Ovary (tissue), 9 donors: Measurements from ENCODE around the gene ABL1. TPM values are rescaled to one million over a fixed set of nuclear protein-coding genes. Genes with fewer than 3 reads are reported as not detected.

Experiments used
- DNase-seq, 5 donors: peaks; one replicate each; pipeline ENCODE4 v3.0.0-alpha.2; 2019 to 2020
- H3K27ac ChIP-seq, 2 donors: fragments of 200-600 bp; one replicate each; pipeline versions ENCODE4 v1.5.1 to v1.8.0; 2019 to 2022
- H3K27me3 ChIP-seq: fragments of 200-600 bp; one replicate; pipeline ENCODE4 v1.8.0; 2022
- H3K36me3 ChIP-seq: fragments of 200-600 bp; sonication (generic); one replicate; pipeline ENCODE4 v1.5.1; 2019
- H3K4me1 ChIP-seq: one replicate; pipeline ENCODE4 v1.8.1; 2013; ENCODE audit warnings: mild to moderate bottlenecking, moderate library complexity; ENCODE audit not compliant: insufficient read depth
- H3K4me3 ChIP-seq: fragments of 200-600 bp; sonication (generic); one replicate; pipeline ENCODE4 v1.5.1; 2017
- H3K9me3 ChIP-seq, 2 donors: fragments of 200-600 bp in 1 of 2; sonication (generic) in 1 of 2; one replicate each; pipeline versions ENCODE4 v1.5.1 to v1.8.1; 2013 to 2019; ENCODE audit warnings: mild to moderate bottlenecking in 1 of 2, moderate library complexity in 1 of 2
- EP300 ChIP-seq: sonication (generic); formaldehyde crosslinking; IDR thresholded peaks from one replicate; pipeline ENCODE4 v1.6.1; 2017; ENCODE audit warnings: antibody characterized with exemption
- POLR2A ChIP-seq: fragments of 450-650 bp; IDR thresholded peaks from one replicate; pipeline ENCODE4 v1.6.1; 2017; ENCODE audit warnings: antibody characterized with exemption, mild to moderate bottlenecking, moderate library complexity
- WGBS, 3 donors: extraction: QIAGEN DNeasy Blood & Tissue Kit in 1 of 3; methylation state at CpG; one replicate each; pipeline versions ENCODE4 v1.1.5 to v1.1.7; 2013 to 2017; 5-methylcytosine and 5-hydroxymethylcytosine counted together
- intact Hi-C, 4 donors: fragments of 100-400 bp; cut with DNase I; formaldehyde crosslinking; loops; one replicate each; pipeline versions ENCODE4 v1.11.0 to v1.15.1; 2022 to 2023
- polyA plus RNA-seq, 2 donors: library from polyadenylated mRNA; stranded (reverse); fragments of 200-250 nt in 1 of 2; fragments of 350-450 nt in 1 of 2; fragmentation: Illumina TruSeq in 1 of 2; extraction: RNeasy Lipid Tissue Mini Kit (QIAGEN cat#74804) in 1 of 2; gene quantifications; one replicate each; pipeline ENCODE4 v1.2.3, GENCODE V29; 2013 to 2014
- total RNA-seq, 7 donors: library from RNA; depleted of rRNA in 2 of 7; stranded (reverse); fragments of >200 nt in 2 of 7; fragmentation: NEBNext Ultra II Directional in 3 of 7; extraction: Animal tissue kit (Norgen Biotek cat#: 25700) in 3 of 7; gene quantifications; one replicate each; pipeline versions ENCODE4 v1.1.0 to v1.2.4, GENCODE V29; 2016 to 2023
- TF ChIP-seq, protein P1 (sequence below), 3 donors: fragments of 450-650 bp in 2 of 3; fragments of 200-600 bp in 1 of 3; IDR thresholded peaks; one replicate each; pipeline versions ENCODE4 v1.5.1 to v1.8.0; 2016 to 2022; ENCODE audit warnings: antibody characterized with exemption in 3 of 3, mild to moderate bottlenecking in 1 of 3
- donor health status: DM: no; HTN: no; CAD: no; lungs with moderate emphysema.
- donor health status: DM: no; HTN: no; CAD: no.
- donor health status: Bipolar disorder and iron deficiency.
- donor health status: DM: yes; HTN: yes; CAD: no.
- donor health status: DM: no; HTN: no; CAD: no.
- donor health status: DM: yes; HTN: yes; CAD: no.

Gene ABL1
- total and polyA plus RNA-seq, 9 donors, result 39.4 to 112 (median 75.1) TPM

GRCh38 chr9:130897848-130898551, 62.9 kb downstream of the ABL1 start:
- 55 to 70% (median 60%) methylated on average over 25 to 29 of the region's 29 CpGs for WGBS, 3 donors
- no peaks in the 10 kb centered on the region for H3K36me3 ChIP-seq
- no peak overlapping the region for H3K4me3 ChIP-seq
- no peak overlapping the region for H3K27ac ChIP-seq
- DNase-seq, result no peak
- peaks cover 3% of the 10 kb centered on the region for H3K4me1 ChIP-seq
- TF ChIP-seq, protein P1, sequence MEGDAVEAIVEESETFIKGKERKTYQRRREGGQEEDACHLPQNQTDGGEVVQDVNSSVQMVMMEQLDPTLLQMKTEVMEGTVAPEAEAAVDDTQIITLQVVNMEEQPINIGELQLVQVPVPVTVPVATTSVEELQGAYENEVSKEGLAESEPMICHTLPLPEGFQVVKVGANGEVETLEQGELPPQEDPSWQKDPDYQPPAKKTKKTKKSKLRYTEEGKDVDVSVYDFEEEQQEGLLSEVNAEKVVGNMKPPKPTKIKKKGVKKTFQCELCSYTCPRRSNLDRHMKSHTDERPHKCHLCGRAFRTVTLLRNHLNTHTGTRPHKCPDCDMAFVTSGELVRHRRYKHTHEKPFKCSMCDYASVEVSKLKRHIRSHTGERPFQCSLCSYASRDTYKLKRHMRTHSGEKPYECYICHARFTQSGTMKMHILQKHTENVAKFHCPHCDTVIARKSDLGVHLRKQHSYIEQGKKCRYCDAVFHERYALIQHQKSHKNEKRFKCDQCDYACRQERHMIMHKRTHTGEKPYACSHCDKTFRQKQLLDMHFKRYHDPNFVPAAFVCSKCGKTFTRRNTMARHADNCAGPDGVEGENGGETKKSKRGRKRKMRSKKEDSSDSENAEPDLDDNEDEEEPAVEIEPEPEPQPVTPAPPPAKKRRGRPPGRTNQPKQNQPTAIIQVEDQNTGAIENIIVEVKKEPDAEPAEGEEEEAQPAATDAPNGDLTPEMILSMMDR (IDR thresholded peaks at IDR 0.05), result no peak
- TF ChIP-seq POLR2A (no peak), EP300 (no peak)
- intact Hi-C loops, result no loop called here
- no peaks in the 10 kb centered on the region for H3K9me3 ChIP-seq
- H3K27me3 ChIP-seq, result no peaks in the 10 kb centered on the region

DNA sequence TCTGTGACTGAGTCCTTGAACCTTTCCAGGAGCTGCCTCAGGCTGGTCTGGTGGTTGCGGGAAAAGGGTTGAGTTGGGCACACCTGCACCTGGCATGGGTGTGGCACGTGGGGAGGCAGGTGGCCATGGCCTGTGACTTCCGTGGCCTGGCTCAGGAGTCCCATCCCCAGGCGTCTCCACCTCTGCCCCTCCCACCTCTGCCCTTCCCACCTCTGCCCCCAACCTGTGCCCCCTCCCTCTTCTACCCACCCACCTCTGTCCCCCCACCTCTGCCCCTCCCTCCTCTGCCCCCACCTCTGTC, 63.4 kb downstream of the ABL1 start:
- H3K27ac ChIP-seq, result no peak overlapping the region
- WGBS, 3 donors, result 33 to 47% (median 35%) methylated on average over 4 of the region's 4 CpGs
- intact Hi-C loops, result no loop called here

DNA sequence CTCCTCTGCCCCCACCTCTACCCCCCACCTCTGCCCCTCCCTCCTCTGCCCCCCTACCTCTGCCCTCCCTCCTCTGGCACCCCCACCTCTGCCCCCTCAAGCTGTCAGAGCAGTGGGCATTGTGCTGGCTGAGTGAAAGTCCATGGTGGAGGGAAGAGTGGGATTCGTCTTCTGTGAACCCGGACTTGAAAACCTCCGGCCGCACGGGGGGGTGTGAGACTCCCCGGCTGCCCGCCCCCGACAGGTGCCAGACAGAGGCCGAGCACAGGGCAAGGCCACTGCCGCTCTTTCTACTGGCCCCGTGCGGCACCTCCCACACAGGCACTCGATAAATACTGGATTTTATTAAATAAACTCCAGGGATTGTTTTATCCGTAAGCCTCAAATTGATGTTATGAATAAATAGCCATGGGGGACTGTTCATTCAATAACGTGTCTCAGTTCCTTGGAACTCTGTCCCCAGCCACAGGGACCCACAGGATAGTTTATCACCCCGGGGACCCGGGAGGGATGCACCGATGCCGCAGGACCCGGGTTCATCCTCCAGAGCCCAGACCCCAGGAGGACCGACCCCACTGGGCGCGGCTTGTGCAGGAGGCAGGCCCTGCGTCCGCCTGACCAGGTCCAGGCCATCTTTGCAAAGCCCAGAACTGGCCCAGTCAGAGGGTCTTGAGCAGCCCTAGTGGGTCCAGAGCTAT, 64.1 kb downstream of the ABL1 start:
- DNase-seq, result no peak
- TF ChIP-seq POLR2A, result no peak
- TF ChIP-seq, protein P1 (IDR thresholded peaks at IDR 0.05), result no peak
- TF ChIP-seq EP300, result no peak
- peaks cover 3% of the 10 kb centered on the region for H3K4me1 ChIP-seq
- H3K27ac ChIP-seq, result no peak overlapping the region
- no peaks in the 10 kb centered on the region for H3K9me3 ChIP-seq
- no peaks in the 10 kb centered on the region for H3K36me3 ChIP-seq
- 17 to 27% (median 17%) methylated on average over 25 of the region's 25 CpGs for WGBS, 3 donors
- H3K4me3 ChIP-seq, result no peak overlapping the region
- intact Hi-C loops, result no loop called here
- H3K27me3 ChIP-seq, result no peaks in the 10 kb centered on the region

More for the DNA sequence above, 63.4 kb downstream of the ABL1 start:
- TF ChIP-seq POLR2A (no peak), EP300 (no peak)
- TF ChIP-seq, protein P1 (IDR thresholded peaks at IDR 0.05), result no peak
- H3K27me3 ChIP-seq, result no peaks in the 10 kb centered on the region
- no peak overlapping the region for H3K4me3 ChIP-seq
- no peaks in the 10 kb centered on the region for H3K9me3 ChIP-seq
- H3K4me1 ChIP-seq, result peaks cover 3% of the 10 kb centered on the region
- no peaks in the 10 kb centered on the region for H3K36me3 ChIP-seq
- DNase-seq, result no peak

- Histone ChIP-seq H3K27me3 (no peaks in the 10 kb centered on the region), H3K36me3 (no peaks in the 10 kb centered on the region), H3K4me1 (peaks cover 3% of the 10 kb centered on the region), H3K4me3 (no peak overlapping the region), H3K27ac (no peak overlapping the region), H3K9me3 (no peaks in the 10 kb centered on the region)
- intact Hi-C loops, result no loop called here
- DNase-seq, result no peak
- TF ChIP-seq EP300, result no peak
- TF ChIP-seq, protein P1 (IDR thresholded peaks at IDR 0.05), result no peak
- TF ChIP-seq POLR2A, result no peak
- WGBS, 3 donors, result 68 to 78% (median 71%) methylated on average over 17 of the region's 17 CpGs
Observed at GRCh38 chr9:130900701-130901497, 65.8 kb downstream of the ABL1 start.
